GM12878 (cell line): Measurements from ENCODE around the gene GALNT17. TPM values are rescaled to one million over a fixed set of nuclear protein-coding genes. Genes with fewer than 3 reads are reported as not detected.

Experiments
- ATAC-seq: fragments of 200-7000 bp; cut with Tn5 transposase; 3 replicates; pipeline ENCODE4 v1.9.1; 2020; ENCODE audit warnings: mild to moderate bottlenecking, moderate library complexity
- BruUV-seq: library from RNA; stranded (reverse); fragments of 400-500 nt; replicated peaks from 2 replicates; lab custom pipeline; 2021; lab: Mats Ljungman, UMichigan
- CTCF ChIA-PET: fragments of 300-600 bp; sonication (Branson Sonifier 250); formaldehyde crosslinking; extraction: SDS; loops from one replicate; lab custom pipeline; 2021; ENCODE audit warnings: inconsistent platforms; lab: Yijun Ruan, JAX
- POLR2A ChIA-PET: fragments of 350-600 bp; formaldehyde crosslinking; extraction: SDS; loops from one replicate; lab custom pipeline; 2021; ENCODE audit warnings: inconsistent platforms; lab: Charles Lee
- RAD21 ChIA-PET: fragments of 300-600 bp; sonication (Branson Sonifier 250); formaldehyde crosslinking; loops from one replicate; lab custom pipeline; 2023; ENCODE audit warnings: antibody characterized with exemption; ENCODE audit not compliant: unreplicated experiment; lab: Charles Lee
- SMC1A ChIA-PET: fragments of 300-600 bp; sonication (Branson Sonifier 250); formaldehyde crosslinking; loops from one replicate; lab custom pipeline; 2023; ENCODE audit not compliant: unreplicated experiment, uncharacterized antibody; lab: Charles Lee
- DNase-seq: peaks from one replicate; pipeline ENCODE4 v3.0.0-alpha.2; 2011; ENCODE audit warnings: low read depth, low spot score
- FAIRE-seq: peaks from 3 replicates; lab custom pipeline; 2011; peaks lifted over from hg19 to GRCh38; lab: Jason Lieb, UNC
- H2AFZ ChIP-seq: 2 replicates; pipeline ENCODE4 v1.6.0; 2011; ENCODE audit warnings: low read depth, low read length, control low read depth; ENCODE audit not compliant: control insufficient read depth
- H3K27ac ChIP-seq: 2 replicates; pipeline ENCODE4 v1.5.1; 2011; ENCODE audit warnings: control low read depth; ENCODE audit not compliant: control insufficient read depth, insufficient read depth
- H3K27me3 ChIP-seq, 2 experiments: replicated peaks in 1 of 2; 2 replicates each; pipeline versions ENCODE4 v1.6.0 to v1.6.1; 2011; ENCODE audit warnings: low read length in 1 of 2; ENCODE audit not compliant: control insufficient read depth in 2 of 2, insufficient read depth in 2 of 2
- H3K36me3 ChIP-seq, 2 experiments: 2 replicates each; pipeline ENCODE4 v1.5.1; 2011; ENCODE audit warnings: low read length in 1 of 2; ENCODE audit not compliant: control insufficient read depth in 2 of 2, insufficient read depth in 2 of 2
- H3K4me1 ChIP-seq: 2 replicates; pipeline ENCODE4 v1.6.1; 2011; ENCODE audit warnings: mild to moderate bottlenecking, low read length, moderate library complexity, mixed read lengths; ENCODE audit not compliant: control insufficient read depth, insufficient read depth
- H3K4me2 ChIP-seq: 2 replicates; pipeline ENCODE4 v1.6.0; 2011; ENCODE audit warnings: control low read depth; ENCODE audit not compliant: control insufficient read depth, insufficient read depth
- H3K4me3 ChIP-seq: fragments of 200-600 bp; sonication (generic); 2 replicates; pipeline ENCODE4 v1.5.1; 2016
- H3K79me2 ChIP-seq: 2 replicates; pipeline ENCODE4 v1.6.0; 2011; ENCODE audit warnings: low read length; ENCODE audit not compliant: control insufficient read depth, insufficient read depth
- H3K9ac ChIP-seq: 2 replicates; pipeline ENCODE4 v1.8.0; 2011; ENCODE audit warnings: low read length, control low read depth, mixed read lengths; ENCODE audit not compliant: control insufficient read depth, insufficient read depth
- H3K9me3 ChIP-seq: replicated peaks from 3 replicates; pipeline ENCODE4 v1.5.1; 2011; ENCODE audit warnings: mild to moderate bottlenecking, low read length; ENCODE audit not compliant: control insufficient read depth, insufficient read depth
- H4K20me1 ChIP-seq: 2 replicates; pipeline ENCODE4 v1.6.0; 2011; ENCODE audit not compliant: control insufficient read depth, insufficient read depth
- ATF7 ChIP-seq: fragments of 450-650 bp; IDR thresholded peaks from 2 replicates; pipeline ENCODE4 v1.6.1; 2016; ENCODE audit warnings: low read depth, mild to moderate bottlenecking
- CREM ChIP-seq: IDR thresholded peaks from 2 replicates; pipeline ENCODE4 v1.6.1; 2014; ENCODE audit warnings: antibody characterized with exemption, low read depth
- CTCF ChIP-seq, 3 experiments: IDR thresholded peaks in 2 of 3; conservative IDR thresholded peaks in 1 of 3; 2 replicates each; pipeline ENCODE4 v1.5.1; 2011; ENCODE audit warnings: low read depth in 3 of 3, low read length in 3 of 3, mild to moderate bottlenecking in 3 of 3, control low read depth in 2 of 3, moderate library complexity in 2 of 3, inconsistent platforms in 1 of 3, mixed read lengths in 1 of 3; ENCODE audit not compliant: control insufficient read depth in 2 of 3, insufficient read depth in 1 of 3; ENCODE audit errors: extremely low read depth in 1 of 3
- E2F4 ChIP-seq: IDR thresholded peaks from 2 replicates; pipeline ENCODE4 v1.6.1; 2012; ENCODE audit warnings: low read depth, low read length, improper control_type of control experiment
- FOXK2 ChIP-seq: fragments of 450-650 bp; IDR thresholded peaks from 2 replicates; pipeline ENCODE4 v1.6.1; 2017; ENCODE audit warnings: mild to moderate bottlenecking, moderate library complexity
- HDGF ChIP-seq: fragments of 450-650 bp; IDR thresholded peaks from 2 replicates; pipeline ENCODE4 v1.6.1; 2016; ENCODE audit warnings: antibody characterized with exemption
- IRF4 ChIP-seq: IDR thresholded peaks from 2 replicates; pipeline ENCODE4 v1.6.1; 2011; ENCODE audit warnings: low read depth, low read length
- NFYB ChIP-seq: IDR thresholded peaks from 2 replicates; pipeline ENCODE4 v1.6.1; 2011; ENCODE audit warnings: low read depth, mild to moderate bottlenecking, low read length, improper control_type of control experiment, moderate library complexity; ENCODE audit not compliant: insufficient read depth
- NR2C2 ChIP-seq: IDR thresholded peaks from 2 replicates; pipeline ENCODE4 v1.6.1; 2011; ENCODE audit warnings: borderline replicate concordance, low read depth; ENCODE audit not compliant: control insufficient read depth, insufficient read length
- PKNOX1 ChIP-seq: fragments of 450-650 bp; IDR thresholded peaks from 2 replicates; pipeline ENCODE4 v1.6.1; 2016; ENCODE audit warnings: mild to moderate bottlenecking
- SIN3A ChIP-seq: IDR thresholded peaks from 2 replicates; pipeline ENCODE4 v1.6.1; 2012; ENCODE audit warnings: low read depth, low read length, improper control_type of control experiment
- SREBF2 ChIP-seq: IDR thresholded peaks from 2 replicates; pipeline ENCODE4 v1.6.1; 2012; ENCODE audit warnings: mild to moderate bottlenecking, low read length
- ZNF274 ChIP-seq: IDR thresholded peaks from one replicate; pipeline ENCODE4 v1.8.0; 2011; ENCODE audit not compliant: insufficient read length, insufficient read depth
- ZNF687 ChIP-seq: fragments of 450-650 bp; IDR thresholded peaks from 2 replicates; pipeline ENCODE4 v1.6.1; 2017; ENCODE audit warnings: mild to moderate bottlenecking, moderate library complexity
- ZZZ3 ChIP-seq: IDR thresholded peaks from 2 replicates; pipeline ENCODE4 v1.6.1; 2011; ENCODE audit warnings: low read depth; ENCODE audit not compliant: control insufficient read depth, insufficient read length
- WGBS: methylation state at CpG from one replicate; pipeline ENCODE4 v1.1.6; 2016; ENCODE audit warnings: low lambda C conversion rate; ENCODE audit not compliant: insufficient replicate concordance, insufficient coverage; ENCODE audit errors: missing lambda C conversion rate; 5-methylcytosine and 5-hydroxymethylcytosine counted together
- in situ Hi-C: fragments of 300-500 bp; cut with MboI; formaldehyde crosslinking; loops from 9 replicates; pipeline ENCODE4 v1.14.3; 2018; ENCODE audit warnings: mixed read lengths
- intact Hi-C: fragments of 100-400 bp; cut with micrococcal nuclease; formaldehyde crosslinking; loops from one replicate; pipeline ENCODE4 v1.14.2; 2022; ENCODE audit not compliant: unreplicated experiment
- polyA plus RNA-seq, 11 experiments: library from polyadenylated mRNA; depleted of rRNA in 4 of 11; unstranded in 6 of 11; stranded (reverse) in 5 of 11; fragments of >200 nt; fragmentation: Nextera tagmentation in 4 of 11; fragmentation: Illumina TruSeq in 1 of 11; extraction: Ambion mirVana in 4 of 11; extraction: Trizol in 1 of 11; gene quantifications; 1 replicate in 1 of 11; 2 replicates in 10 of 11; pipeline versions ENCODE4 v1.2.1 to v1.2.3, GENCODE V29; 2011 to 2016; ENCODE audit warnings: inconsistent platforms in 2 of 11, missing spikeins in 2 of 11, low read depth in 1 of 11
- total RNA-seq, 4 experiments: library from RNA; depleted of rRNA in 3 of 4; stranded (reverse); fragments of >200 nt in 3 of 4; fragmentation: Illumina TruSeq in 1 of 4; extraction: Trizol in 1 of 4; gene quantifications; 2 replicates each; pipeline versions ENCODE4 v1.2.1 to v1.2.3, GENCODE V29; 2013 to 2021

Gene GALNT17
- total and polyA plus RNA-seq, 10 of the 15 experiments (the other 5 are each of a cell fraction or from before 2014, with no cell fraction given) = 0.12 to 0.15 TPM; not detected in 8

- 30% methylated on average over 5 of the region's 5 CpGs for WGBS
- no peaks in the 10 kb centered on the region; the same call in 2 of the 3 replicates for H3K9me3 ChIP-seq
- no peak for DNase-seq
- ChIA-PET CTCF (no interaction called here), POLR2A (no interaction called here), SMC1A (no interaction called here), RAD21 (no interaction called here)
- H3K4me2 ChIP-seq = no peak overlapping the region
- ATAC-seq = no peak
- BruUV-seq = no TSS peak
- H3K27me3 ChIP-seq = no peaks in the 10 kb centered on the region
- H4K20me1 ChIP-seq = no peaks in the 10 kb centered on the region
- TF ChIP-seq ZNF274 = no peak
- no peak for TF ChIP-seq FOXK2
- TF ChIP-seq HDGF = no peak
- no peak for TF ChIP-seq E2F4
- no peak for TF ChIP-seq NFYB
- TF ChIP-seq IRF4 = no peak
- no peak for TF ChIP-seq SREBF2
- TF ChIP-seq ZZZ3 = no peak
- TF ChIP-seq ATF7 = no peak
- TF ChIP-seq NR2C2 = no peak
- TF ChIP-seq CREM = no peak
- no peak for TF ChIP-seq SIN3A
- no peak for TF ChIP-seq PKNOX1
- no peak for TF ChIP-seq ZNF687
- no peak for TF ChIP-seq CTCF (IDR thresholded peaks at IDR 0.05 in 2 of 3, conservative IDR thresholded peaks at IDR 0.05 in 1 of 3; ENCODE audit: control insufficient read depth in 2 of 3, extremely low read depth in 1 of 3, insufficient read depth in 1 of 3, low read depth in 3 of 3, low read length in 3 of 3)
- FAIRE-seq = no peak
- intact Hi-C loops (no loop called here), in situ Hi-C loops (no loop called here)
- no peak overlapping the region for H3K27ac ChIP-seq
- H3K9ac ChIP-seq = no peak overlapping the region
- H3K4me3 ChIP-seq = no peak overlapping the region
- no peaks in the 10 kb centered on the region for H3K36me3 ChIP-seq
- no peaks in the 10 kb centered on the region for H3K4me1 ChIP-seq
- no peak overlapping the region for H2AFZ ChIP-seq
- H3K79me2 ChIP-seq = no peaks in the 10 kb centered on the region
Measured at GRCh38 chr7:71710442-71710841, 578.5 kb downstream of the GALNT17 start.
